Activated naive CD8-positive, alpha-beta T cell (primary cell): ENCODE data around the gene GRIK4.

ENCODE experiments used
- H3K27ac Mint-ChIP-seq: one replicate; pipeline ENCODE4 v1.8.0; 2021; ENCODE audit warnings: mixed read lengths
- H3K27me3 Mint-ChIP-seq: one replicate; pipeline ENCODE4 v1.8.0; 2021; ENCODE audit warnings: mixed read lengths
- H3K36me3 Mint-ChIP-seq: one replicate; pipeline ENCODE4 v1.8.0; 2021; ENCODE audit warnings: mixed read lengths
- H3K4me1 Mint-ChIP-seq: one replicate; pipeline ENCODE4 v1.8.0; 2021; ENCODE audit warnings: low read depth, mixed read lengths
- H3K4me3 Mint-ChIP-seq: one replicate; pipeline ENCODE4 v1.8.0; 2021; ENCODE audit warnings: mild to moderate bottlenecking, mixed read lengths
- H3K9me3 Mint-ChIP-seq: one replicate; pipeline ENCODE4 v1.8.0; 2021; ENCODE audit warnings: low read depth, mixed read lengths

Gene GRIK4

GRCh38 chr11:120546312-120547205 is 35.0 kb downstream of the GRIK4 start:
- H3K4me3 Mint-ChIP-seq = no peak overlapping the region
- H3K9me3 Mint-ChIP-seq = peaks cover 6% of the 10 kb centered on the region
- H3K36me3 Mint-ChIP-seq = no peaks in the 10 kb centered on the region
- H3K27me3 Mint-ChIP-seq = peaks cover 3% of the 10 kb centered on the region
- peaks cover 2% of the 10 kb centered on the region for H3K4me1 Mint-ChIP-seq
- no peak overlapping the region for H3K27ac Mint-ChIP-seq

GRCh38 chr11:120547316-120547715 is 35.8 kb downstream of the GRIK4 start:
- H3K9me3 Mint-ChIP-seq = peaks cover under 1% of the 10 kb centered on the region
- H3K27ac Mint-ChIP-seq = no peak overlapping the region
- H3K4me3 Mint-ChIP-seq = no peak overlapping the region
- peaks cover 2% of the 10 kb centered on the region for H3K4me1 Mint-ChIP-seq
- H3K36me3 Mint-ChIP-seq = no peaks in the 10 kb centered on the region
- peaks cover 2% of the 10 kb centered on the region for H3K27me3 Mint-ChIP-seq

- no peak overlapping the region for H3K4me3 Mint-ChIP-seq
- H3K9me3 Mint-ChIP-seq = no peaks in the 10 kb centered on the region
- no peaks in the 10 kb centered on the region for H3K36me3 Mint-ChIP-seq
- H3K27ac Mint-ChIP-seq = no peak overlapping the region
- H3K27me3 Mint-ChIP-seq = no peaks in the 10 kb centered on the region
- H3K4me1 Mint-ChIP-seq = peaks cover 2% of the 10 kb centered on the region
Observed at GRCh38 chr11:120547811-120548681, 36.5 kb downstream of the GRIK4 start.

- Mint-ChIP-seq H3K4me1 (peaks cover 2% of the 10 kb centered on the region), H3K27ac (no peak overlapping the region), H3K36me3 (no peaks in the 10 kb centered on the region), H3K4me3 (no peak overlapping the region), H3K9me3 (no peaks in the 10 kb centered on the region), H3K27me3 (no peaks in the 10 kb centered on the region)
Observed at GRCh38 chr11:120548682-120549209, 37.2 kb downstream of the GRIK4 start.

- H3K4me3 Mint-ChIP-seq = no peak overlapping the region
- no peaks in the 10 kb centered on the region for H3K36me3 Mint-ChIP-seq
- H3K4me1 Mint-ChIP-seq = peaks cover 2% of the 10 kb centered on the region
- H3K9me3 Mint-ChIP-seq = no peaks in the 10 kb centered on the region
- no peaks in the 10 kb centered on the region for H3K27me3 Mint-ChIP-seq
- no peak overlapping the region for H3K27ac Mint-ChIP-seq
Observed at GRCh38 chr11:120549346-120549745, 37.8 kb downstream of the GRIK4 start.

GRCh38 chr11:120550007-120550406 is 38.5 kb downstream of the GRIK4 start:
- Mint-ChIP-seq H3K27ac (no peak overlapping the region), H3K4me3 (no peak overlapping the region), H3K9me3 (no peaks in the 10 kb centered on the region), H3K4me1 (peaks cover 2% of the 10 kb centered on the region), H3K27me3 (no peaks in the 10 kb centered on the region), H3K36me3 (no peaks in the 10 kb centered on the region)

- H3K27me3 Mint-ChIP-seq = no peaks in the 10 kb centered on the region
- no peaks in the 10 kb centered on the region for H3K4me1 Mint-ChIP-seq
- no peak overlapping the region for H3K27ac Mint-ChIP-seq
- H3K4me3 Mint-ChIP-seq = no peak overlapping the region
- no peaks in the 10 kb centered on the region for H3K36me3 Mint-ChIP-seq
- H3K9me3 Mint-ChIP-seq = no peaks in the 10 kb centered on the region
Observed at GRCh38 chr11:120551191-120551590, 39.6 kb downstream of the GRIK4 start.

- Mint-ChIP-seq H3K4me3 (no peak overlapping the region), H3K9me3 (no peaks in the 10 kb centered on the region), H3K27me3 (no peaks in the 10 kb centered on the region), H3K36me3 (no peaks in the 10 kb centered on the region), H3K4me1 (no peaks in the 10 kb centered on the region), H3K27ac (no peak overlapping the region)
Observed at GRCh38 chr11:120554766-120555432, 43.4 kb downstream of the GRIK4 start.

GRCh38 chr11:120555433-120555773 is 43.9 kb downstream of the GRIK4 start:
- no peaks in the 10 kb centered on the region for H3K4me1 Mint-ChIP-seq
- H3K4me3 Mint-ChIP-seq = no peak overlapping the region
- no peaks in the 10 kb centered on the region for H3K36me3 Mint-ChIP-seq
- no peak overlapping the region for H3K27ac Mint-ChIP-seq
- H3K9me3 Mint-ChIP-seq = no peaks in the 10 kb centered on the region
- H3K27me3 Mint-ChIP-seq = no peaks in the 10 kb centered on the region

- Mint-ChIP-seq H3K36me3 (no peaks in the 10 kb centered on the region), H3K27me3 (peaks cover 4% of the 10 kb centered on the region), H3K27ac (no peak overlapping the region), H3K9me3 (no peaks in the 10 kb centered on the region), H3K4me3 (no peak overlapping the region), H3K4me1 (no peaks in the 10 kb centered on the region)
Observed at GRCh38 chr11:120556797-120557196, 45.2 kb downstream of the GRIK4 start.

GRCh38 chr11:120558744-120559431 is 47.3 kb downstream of the GRIK4 start:
- no peaks in the 10 kb centered on the region for H3K4me1 Mint-ChIP-seq
- peaks cover 17% of the 10 kb centered on the region for H3K27me3 Mint-ChIP-seq
- H3K9me3 Mint-ChIP-seq = no peaks in the 10 kb centered on the region
- H3K36me3 Mint-ChIP-seq = no peaks in the 10 kb centered on the region
- H3K27ac Mint-ChIP-seq = no peak overlapping the region
- no peak overlapping the region for H3K4me3 Mint-ChIP-seq

GRCh38 chr11:120561286-120561685 is 49.7 kb downstream of the GRIK4 start:
- peaks cover 4% of the 10 kb centered on the region for H3K4me1 Mint-ChIP-seq
- peaks cover 22% of the 10 kb centered on the region for H3K27me3 Mint-ChIP-seq
- H3K9me3 Mint-ChIP-seq = no peaks in the 10 kb centered on the region
- H3K36me3 Mint-ChIP-seq = no peaks in the 10 kb centered on the region
- H3K4me3 Mint-ChIP-seq = no peak overlapping the region
- H3K27ac Mint-ChIP-seq = no peak overlapping the region

- Mint-ChIP-seq H3K4me1 (peaks cover 4% of the 10 kb centered on the region), H3K9me3 (no peaks in the 10 kb centered on the region), H3K27me3 (peaks cover 28% of the 10 kb centered on the region), H3K36me3 (no peaks in the 10 kb centered on the region), H3K4me3 (no peak overlapping the region), H3K27ac (no peak overlapping the region)
Observed at GRCh38 chr11:120562806-120563425, 51.4 kb downstream of the GRIK4 start.
